Germinal center (tissue), 1 donor: ENCODE data around the gene CASTOR1.
A peak's percentile ranks its signal among the peaks of the same experiment; 100 is the strongest.
"Not testable (repeated sequence)": the region's sequence is repeated elsewhere in the genome, so short reads cannot be mapped to it uniquely, and the experiment has no call there.

Experiments used
- DNase-seq: peaks from one replicate; pipeline ENCODE4 v3.0.0; 2012; ENCODE audit warnings: mixed read lengths, low spot score

The CASTOR1 gene

DNA sequence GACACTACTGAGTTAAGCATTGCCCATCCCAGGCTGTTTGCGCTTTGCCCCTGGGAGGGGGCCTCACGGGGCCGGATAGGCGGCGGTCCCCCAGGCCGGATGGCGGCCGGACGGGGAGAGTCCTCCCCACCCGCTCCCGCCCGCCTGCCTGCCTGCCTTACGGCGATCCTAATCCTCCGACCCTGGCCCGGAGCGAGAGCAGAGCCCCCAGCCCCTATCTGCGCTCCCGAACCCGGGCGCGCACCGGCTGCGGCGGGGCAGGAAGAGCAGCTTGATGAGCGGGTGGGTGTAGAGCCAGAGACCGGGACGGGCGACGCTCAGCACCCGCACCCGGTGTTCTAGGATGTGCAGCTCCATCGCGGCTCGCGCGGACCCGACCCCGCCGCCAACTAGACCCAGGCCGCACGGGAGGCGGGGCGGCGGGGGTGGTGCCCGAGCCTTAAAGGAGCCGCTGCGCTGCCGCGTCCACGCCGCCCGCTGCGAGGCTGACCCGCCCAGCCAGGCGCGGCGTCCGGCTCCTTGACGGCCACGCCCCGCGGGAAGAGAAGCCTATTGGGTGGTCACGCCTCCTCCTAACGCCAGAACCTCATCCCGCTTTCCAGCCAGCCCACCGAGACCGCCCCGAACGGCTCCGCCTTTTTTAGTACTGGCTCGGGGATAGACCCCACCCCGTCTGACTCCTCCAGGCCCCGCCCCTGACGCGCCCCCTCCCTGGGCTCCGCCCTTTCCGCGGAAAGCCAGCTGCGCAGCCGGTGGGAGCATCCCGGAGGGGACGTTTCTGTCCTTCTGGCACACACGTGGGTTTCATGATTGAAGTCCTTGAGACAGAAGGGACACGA, at the start of gene CASTOR1:
Gene CASTOR1 (minus strand): TSS at position 365 of the 839 bp plus-strand sequence. CDS start 8 bp downstream, at position 357.
- peak; percentile 95 for DNase-seq

DNA sequence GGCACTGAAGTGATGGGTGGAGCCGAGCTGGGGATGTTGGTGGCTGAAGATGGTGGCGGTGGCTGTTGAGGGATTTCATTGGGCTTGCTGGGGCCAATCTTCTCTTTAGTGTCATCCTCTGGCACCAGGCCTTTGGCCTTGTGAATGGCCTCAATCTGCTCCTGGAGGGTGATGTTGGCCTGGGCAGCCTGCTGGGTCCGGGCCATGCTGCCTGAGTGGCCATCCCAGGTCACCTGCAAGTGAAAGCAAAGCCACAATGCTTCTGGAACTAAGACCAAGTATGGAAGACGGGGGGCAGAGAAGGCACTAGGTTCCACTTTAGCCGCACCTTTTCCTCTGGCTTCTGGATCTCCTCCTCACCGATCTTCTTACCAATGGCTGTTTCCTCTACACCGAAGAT, 49.5 kb upstream of the CASTOR1 start:
- no peak for DNase-seq

DNA sequence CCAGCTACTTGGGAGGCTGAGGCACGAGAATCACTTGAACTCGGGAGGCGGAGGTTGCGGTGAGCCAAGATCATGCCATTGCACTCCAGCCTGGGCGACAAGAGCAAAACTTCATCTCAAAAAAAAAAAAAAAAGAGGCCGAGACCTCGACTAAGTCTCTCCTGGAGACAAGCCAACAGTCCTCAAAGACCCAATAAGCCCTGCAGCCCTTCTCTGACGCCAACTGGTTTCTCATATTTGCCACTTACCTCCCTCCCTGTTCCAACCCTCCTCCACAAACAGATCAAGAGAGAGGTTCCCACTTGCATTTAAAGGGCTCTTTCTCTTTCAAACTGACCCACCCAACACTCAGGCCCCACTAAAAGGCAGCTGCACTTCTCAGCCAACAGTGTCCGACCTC, 49.0 kb upstream of the CASTOR1 start:
- DNase-seq = not testable (repeated sequence)

DNA sequence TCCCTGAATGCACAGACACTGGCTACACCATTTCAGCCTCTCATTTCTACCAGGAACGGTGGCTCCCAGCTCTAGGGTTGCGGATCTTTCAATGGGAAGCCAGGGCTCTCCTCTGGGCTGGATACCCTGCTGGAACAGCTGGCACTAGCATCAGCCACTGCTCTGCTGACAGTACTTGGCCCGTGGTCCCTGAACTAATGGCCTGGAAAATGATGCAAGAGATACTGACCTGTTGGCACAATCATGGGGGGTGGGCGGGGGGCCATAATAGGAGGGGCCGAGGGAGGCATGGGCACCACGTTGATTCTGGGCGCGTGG, 48.1 kb upstream of the CASTOR1 start:
- no peak for DNase-seq

DNA sequence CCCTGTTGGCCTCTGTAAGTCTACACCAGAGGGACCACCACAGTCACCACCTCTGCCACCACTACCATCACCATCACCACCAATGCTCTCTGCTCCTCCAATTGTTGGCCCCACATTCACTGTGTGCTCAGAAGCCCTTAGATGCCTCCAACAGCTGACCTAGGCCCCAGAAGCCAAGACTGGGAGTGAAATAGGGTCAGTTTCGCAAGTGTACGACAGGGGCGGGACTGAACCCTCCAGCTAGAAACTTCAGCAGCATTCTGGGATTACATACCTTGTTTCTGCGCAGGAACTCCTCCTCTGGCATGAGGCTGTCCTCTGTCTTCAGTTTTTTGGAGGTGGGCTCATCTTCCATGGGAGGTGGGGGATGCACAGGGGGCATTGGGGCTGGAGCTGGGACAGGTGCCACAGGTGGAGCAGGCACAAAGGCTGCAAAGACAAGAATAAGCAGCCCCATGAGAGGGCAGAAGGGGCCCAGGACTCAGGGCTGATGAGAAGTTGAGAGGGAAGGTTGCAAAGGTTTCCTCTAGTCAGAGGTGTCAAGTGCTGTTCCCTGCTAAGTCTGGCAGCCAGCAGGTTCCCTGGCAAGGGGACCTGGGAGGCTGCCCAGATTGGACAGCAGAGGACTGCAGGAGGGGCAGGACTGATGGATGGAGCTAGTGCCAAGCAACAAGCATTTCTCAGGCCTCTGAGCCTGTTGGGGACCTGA, 47.6 kb upstream of the CASTOR1 start:
- DNase-seq = no peak

DNA sequence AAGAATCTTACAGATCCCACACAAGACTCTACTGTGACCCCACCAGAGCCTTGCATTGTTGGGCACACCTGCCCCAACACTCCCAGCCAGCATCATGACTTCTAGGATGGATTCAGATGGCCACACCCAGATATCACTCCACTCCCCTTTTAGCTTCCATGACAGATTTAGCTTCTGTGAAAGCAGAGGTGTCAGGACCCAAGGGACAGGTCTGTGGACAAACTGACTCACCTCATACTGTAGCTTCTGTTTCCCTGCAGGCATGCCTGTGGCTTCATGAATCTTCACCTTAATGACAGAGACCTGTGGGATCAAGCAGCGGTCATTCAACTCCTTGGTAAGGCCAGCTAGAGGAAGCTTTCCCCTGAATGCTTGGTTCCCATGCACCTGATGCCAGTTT, 45.9 kb upstream of the CASTOR1 start:
- DNase-seq = no peak

DNA sequence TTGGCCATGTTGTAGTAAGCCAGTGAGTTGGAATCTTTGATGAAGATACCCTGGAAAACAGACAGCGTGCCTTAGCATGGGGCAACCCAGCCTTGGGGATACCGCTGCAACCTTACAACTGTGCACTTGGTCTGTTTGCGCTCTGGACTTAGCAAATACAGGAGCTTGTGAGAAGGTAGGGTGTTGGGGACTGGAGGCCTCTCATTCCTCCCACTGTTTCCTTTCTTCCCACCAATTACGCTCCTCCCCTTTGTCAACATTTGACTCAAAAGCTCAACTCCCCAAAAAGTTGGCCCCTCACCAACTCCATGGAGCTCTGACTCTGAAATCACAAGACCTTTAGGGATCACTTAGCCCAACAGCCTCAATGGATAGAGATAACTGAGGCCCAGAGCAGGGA, 45.3 kb upstream of the CASTOR1 start:
- no peak for DNase-seq

DNA sequence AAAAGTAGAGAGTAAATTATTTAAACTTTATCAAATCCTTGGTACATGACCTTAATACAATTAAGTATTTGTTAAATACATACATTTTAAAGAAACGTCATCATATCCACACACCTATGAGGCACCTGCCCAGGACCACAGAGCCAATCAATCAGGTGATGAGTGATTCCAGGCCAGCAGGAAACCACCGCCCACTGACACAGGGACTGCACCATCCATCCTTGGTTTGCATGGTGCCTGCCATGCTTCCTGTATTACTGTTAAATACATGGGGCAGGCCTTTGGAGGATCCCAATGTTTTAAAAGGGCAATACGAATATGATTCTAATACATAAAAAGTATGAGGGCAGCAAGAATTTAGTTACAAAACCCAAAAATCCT, 44.4 kb upstream of the CASTOR1 start:
- no peak for DNase-seq

DNA sequence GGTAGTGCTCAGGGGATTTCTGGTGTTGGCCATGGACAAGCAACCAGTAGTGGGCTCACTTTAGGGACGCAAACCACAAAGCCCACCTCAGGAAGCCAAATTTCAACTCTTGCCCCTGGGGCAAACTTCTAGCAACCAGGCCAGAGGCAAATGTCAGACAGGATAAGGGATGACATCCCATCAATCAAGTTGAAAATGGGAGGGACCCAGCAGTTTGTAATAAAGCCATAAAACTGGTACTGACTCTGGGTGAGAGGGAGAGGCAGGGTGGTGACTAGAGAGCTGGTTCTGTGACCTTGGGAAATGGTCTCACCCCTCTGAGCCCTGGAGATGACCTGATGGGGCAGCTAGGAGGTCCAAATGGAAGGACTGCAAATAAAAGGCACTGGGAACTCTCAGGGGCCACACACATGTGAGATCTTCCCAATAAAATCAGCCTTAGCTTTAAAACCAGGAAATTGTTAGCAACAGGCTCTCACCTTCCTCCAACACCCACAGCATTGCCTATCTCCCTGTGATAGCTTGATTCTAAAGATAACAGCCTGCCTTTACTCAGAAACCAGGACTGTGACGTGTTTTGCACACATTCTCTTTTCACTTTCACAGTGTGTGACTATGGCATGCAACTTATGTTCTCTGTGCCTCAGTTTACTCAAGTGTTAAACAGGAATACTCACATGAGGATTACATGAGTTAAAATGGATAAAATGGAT, 43.8 kb upstream of the CASTOR1 start:
- DNase-seq = no peak

DNA sequence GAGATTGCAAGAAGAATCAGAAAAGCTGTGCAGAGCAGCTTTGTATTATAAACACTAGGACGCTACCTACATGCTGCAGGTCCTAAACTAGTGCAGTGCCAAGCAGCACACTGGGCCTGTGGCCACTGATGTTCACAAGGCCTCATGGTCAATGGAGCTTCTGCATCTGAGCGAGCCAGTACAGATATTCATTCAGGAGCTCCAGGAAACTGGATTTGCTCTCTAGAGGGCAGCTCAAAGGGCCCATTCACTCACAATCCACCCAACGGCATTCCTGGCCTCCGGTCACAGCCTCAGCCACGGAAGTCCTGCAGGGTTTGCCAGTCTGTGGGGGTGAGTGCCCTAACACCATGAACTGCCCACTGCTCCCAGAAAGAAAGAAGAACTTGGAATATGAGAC, 43.2 kb upstream of the CASTOR1 start:
- DNase-seq = no peak

DNA sequence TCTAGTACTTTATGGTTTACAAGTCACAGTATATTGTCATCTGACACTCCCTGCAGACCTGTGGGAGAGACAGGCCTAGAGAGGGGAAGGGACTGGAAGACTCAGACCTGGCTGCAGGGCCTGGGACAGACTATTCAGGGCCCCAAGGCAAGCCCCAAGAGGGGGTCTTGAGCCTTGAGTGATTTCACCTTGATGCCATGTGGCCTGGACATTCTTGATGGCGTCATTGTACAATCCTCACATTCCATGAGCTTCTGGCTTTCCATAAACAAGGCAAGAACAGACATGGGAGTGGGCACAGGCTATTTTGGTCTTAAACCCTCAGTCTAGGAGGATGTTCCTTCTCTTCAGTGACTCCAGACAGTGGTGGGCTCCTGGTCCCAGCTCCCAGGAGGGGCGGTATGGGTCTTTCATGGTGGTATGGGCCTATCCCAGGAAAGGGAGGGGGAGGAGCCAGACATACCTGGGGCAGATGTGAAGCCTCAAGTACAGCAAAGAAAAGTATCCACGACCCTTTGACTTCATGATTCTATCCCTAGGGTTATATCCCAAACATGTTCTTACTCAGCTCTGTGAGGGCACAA, 39.3 kb upstream of the CASTOR1 start:
- DNase-seq = no peak

DNA sequence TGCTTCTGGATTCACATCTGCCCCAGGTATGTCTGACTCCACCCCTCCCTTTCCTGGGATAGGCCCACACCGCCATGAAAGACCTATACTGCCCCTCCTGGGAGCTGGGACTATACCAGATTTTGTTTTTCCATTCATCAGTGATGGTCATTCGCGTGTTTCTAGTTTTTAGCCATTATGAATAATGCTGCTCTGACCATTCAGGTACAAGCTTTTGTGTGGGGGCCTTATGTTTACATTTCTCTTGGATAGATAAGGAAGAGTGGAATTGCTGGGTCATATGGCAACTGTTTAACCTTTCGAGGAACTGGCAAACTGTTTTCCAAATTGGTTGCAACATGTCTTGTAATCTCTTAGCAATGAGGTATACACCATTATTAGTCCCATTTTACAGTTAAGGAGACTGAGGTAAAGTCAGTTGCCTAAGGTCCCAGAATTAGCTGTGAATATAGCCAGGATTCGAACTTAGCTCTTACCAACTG, 38.6 kb upstream of the CASTOR1 start:
- DNase-seq = no peak

DNA sequence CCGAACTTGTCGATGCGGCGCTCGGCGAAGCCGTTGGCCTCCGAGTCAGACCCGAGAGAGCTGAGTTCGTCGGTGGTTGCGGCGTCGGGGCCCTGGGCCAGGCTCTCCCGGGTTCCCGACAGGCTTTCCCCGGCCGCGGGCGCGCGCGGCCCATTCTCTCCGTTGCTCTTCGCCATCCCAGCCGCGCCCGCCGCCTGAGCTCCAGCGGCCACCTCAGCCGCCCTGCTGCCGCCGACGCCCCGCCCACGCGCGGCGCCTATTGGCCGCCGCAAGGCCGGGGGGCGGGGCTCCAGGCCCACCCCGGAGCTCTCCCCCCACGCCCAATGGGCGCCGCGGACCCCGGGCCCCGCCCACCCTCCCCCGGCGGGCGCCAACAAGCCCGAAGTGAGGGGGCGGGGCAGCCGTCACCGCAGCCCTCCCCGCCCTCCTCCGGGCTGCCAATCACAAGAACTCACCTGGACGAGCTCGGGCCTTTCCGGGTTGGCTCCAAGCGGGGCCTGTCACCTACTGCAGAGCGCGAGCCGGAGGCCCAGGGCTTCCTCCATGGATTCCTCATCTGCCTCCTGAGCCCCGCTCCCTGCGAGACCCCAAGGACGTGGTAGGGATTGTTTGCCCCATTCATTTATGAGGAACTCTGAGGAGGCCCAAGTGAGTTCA, 37.5 kb upstream of the CASTOR1 start, which contains the start of gene TBC1D10A:
Gene TBC1D10A (minus strand): TSS at position 236 of the 657 bp plus-strand sequence. CDS start 60 bp downstream, at position 176.
- peak; percentile 100 for DNase-seq

DNA sequence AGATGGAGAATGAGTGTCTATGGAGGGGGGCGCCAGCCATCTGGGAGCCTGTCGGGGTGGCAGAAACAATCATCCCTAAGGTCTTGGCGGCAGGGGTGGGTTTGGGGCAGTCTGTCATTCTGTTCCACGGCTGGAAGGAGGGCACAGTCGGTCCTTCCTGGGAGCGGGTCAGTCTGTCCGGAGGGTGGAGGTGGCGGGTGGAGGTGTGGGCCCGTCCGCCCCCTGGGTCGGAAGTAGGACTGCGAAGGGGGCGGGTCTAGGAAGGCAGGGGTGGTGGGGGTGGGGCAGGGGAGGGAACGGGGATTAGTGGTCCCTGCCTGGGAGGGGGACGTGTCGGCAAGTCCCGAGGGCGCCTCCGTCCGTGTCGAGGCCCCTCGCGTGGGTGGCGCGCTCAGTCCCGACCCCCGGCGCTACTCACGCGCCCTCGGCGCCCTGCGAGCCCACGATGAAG, 37.0 kb upstream of the CASTOR1 start:
- peak; percentile 53 for DNase-seq

DNA sequence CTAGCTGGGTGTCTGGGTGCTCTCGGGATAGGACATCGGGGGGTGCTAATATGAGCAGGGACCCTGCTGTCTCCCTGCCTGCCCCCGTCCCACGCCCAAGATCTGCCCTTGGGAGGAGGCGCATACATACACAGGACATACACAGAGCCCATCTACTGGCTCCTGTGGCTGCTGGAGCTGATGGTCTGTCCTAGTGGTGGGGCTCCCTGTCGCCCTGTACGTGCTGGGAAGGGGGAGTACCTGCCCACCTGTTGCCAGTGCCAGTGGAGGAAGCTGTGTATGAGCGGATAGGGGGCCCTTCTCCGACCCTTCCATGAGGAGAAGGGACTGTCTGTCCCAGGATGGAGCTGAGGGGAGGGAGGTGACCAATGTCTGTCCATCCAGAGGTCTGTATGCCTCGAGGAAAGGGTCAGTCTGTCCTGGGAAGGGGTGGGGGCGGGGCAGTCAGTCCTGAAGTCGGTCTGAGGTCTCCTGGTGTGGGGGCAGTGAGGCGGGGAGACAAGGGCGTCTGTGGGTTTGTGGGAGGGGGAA, 36.5 kb upstream of the CASTOR1 start:
- DNase-seq = no peak

DNA sequence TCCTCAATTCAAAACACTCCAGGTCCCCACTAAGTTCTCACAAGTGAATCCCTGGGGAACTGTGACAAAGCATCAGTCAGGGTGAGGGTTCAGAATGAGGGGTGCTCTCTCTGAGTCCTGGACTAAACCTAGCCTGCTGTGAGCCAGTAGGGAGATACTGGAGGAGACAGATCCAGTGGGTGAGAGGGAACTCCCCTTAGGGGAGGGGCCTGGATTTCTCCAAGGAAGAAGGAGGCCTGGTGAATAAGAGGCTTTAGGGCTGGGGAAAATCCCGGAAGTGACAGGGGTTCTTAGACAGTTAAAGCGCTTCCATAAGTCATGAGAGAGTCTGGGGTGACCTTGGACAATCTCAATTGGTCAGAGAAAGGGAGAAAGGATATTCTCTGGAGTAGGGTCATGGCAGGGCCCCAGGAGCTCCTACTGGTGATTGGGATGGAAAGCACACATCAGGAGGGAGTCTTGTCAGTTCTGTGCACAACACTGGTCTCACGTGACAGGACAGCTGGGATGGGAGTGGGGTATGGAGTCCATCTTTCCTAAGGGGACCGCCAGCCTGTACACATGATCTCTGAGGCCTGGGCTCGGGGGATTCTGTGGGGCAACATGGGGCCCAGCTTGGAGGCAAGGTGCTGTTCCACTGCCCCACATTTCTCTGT, 35.9 kb upstream of the CASTOR1 start:
- no peak for DNase-seq

DNA sequence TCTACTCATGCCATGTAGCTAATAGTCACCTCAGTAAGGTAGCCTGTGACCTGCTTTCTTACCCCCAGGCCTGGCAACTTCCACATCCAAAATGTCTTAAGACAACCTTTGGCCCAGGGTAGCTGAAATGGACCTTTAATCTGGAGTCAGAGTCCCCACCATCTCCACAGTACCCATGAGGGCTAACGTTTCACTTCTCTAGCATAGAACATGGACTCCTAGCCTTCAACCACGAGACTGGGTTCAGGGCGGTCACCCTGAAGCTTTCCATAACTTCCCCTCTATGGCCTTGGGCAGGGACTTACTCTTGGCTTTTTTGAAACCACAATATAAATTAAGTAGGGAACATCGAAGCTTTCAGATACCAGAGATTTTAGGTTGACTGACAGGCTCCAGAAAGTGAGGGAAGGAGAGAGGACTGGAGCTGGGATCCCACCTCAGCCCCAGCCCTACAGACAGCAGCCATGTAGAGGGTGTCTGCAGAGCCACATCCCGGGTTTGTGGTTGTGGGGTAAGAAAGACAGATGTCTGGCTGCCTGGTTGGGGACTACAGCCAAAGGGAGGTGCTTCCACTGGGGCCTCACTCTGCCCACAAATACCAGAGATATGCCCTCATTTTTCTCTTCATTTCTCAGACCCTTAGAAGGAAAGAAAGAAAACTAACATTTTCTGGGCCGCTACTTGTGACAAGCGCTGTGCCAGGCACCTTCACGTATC, 34.9 kb upstream of the CASTOR1 start:
- no peak for DNase-seq

DNA sequence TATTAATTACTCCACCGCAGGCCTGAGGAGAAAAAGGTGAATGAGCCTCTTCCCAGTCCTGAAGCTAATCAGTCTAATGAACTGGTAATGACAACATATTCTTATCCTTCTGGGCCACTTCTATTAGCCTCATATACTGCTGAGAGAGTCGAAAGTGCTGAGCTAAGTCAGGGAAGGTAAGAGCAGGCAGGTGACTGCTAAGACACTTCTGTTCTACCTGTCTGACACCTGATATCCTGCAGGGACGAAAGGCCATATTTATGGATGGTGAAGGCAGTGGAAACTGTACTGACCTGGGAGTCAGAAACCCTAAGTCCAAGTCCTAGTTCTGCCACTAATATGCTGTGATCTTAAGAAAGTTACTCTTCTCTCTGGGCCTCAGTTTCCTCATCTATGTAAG, 33.9 kb upstream of the CASTOR1 start:
- DNase-seq = no peak

DNA sequence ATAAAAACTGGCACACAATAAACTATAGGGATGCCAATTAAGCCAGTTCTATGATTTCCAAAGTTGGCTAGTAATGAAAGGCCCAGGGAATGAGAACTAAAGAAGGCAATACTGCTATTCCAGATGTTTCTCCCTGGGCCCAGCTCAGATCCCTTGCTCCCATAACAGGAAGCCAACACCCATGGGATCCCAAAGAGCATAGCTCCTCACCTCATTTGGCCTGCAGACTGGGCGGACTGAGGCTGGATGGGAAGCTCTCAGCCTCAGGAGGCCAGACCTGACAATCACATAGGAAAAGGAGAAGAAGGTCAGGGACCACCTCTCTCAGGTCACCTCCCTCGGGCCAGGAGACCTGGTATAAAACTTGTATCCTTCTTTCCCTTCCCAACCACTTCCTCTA, 32.2 kb upstream of the CASTOR1 start:
- no peak for DNase-seq

DNA sequence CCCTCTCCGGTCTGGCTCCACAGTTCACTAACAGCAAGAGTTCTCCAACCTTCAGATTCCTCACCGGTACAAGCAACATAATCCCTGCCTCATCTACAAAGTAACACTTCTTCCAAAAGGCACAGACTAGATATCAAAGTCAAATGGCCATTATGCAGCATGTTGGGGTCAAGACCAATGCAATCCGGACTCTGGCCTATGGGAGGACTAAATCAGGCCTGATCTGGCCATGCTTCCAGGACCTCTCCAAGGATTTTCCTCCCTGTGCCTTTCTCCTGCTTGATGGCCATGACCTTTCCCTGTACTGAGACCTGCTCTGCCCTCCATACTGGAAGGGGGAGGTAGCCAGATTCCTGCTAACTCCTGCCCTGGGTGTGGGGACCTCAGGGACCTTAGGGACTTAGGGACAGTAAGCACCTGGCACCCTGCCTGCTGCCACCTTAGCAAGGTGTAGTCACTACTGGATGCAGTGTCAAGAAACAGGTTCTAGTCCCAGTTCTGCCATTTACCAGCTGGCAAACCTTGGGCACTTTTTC, 30.8 kb upstream of the CASTOR1 start:
- DNase-seq = no peak
